ENCODE results near the gene SCOC.

Gene SCOC

GRCh38 chr4:140373328-140374129 lies at the start of gene SCOC:
TSS of gene SCOC (plus strand) at chr4:140373646. CDS start at chr4:140379171, 5,525 bp downstream.
- Histone ChIP-seq H3K36me3 (ENCODE audit: control insufficient read depth, insufficient read depth, low read length) (no peaks in the 10 kb centered on the region), H3K9ac (peak within 1 kb of the TSS; percentile 74), H3K27me3 (ENCODE audit: control insufficient read depth, insufficient read depth, low read length) (no peaks in the 10 kb centered on the region), H3K27ac (peak within 1 kb of the TSS; percentile 84), H3K79me2 (peaks cover 2% of the 10 kb centered on the region), H3K4me2 (ENCODE audit: low read length) (peak within 1 kb of the TSS; percentile 86), H3K9me3 (ENCODE audit: control insufficient read depth, low read length) (no peaks in the 10 kb centered on the region), H2AFZ (peak within 1 kb of the TSS; percentile 79), H3K4me3 (ENCODE audit: low read depth, low read length) (peak within 1 kb of the TSS; percentile 92), H3K4me1 (peaks cover 6% of the 10 kb centered on the region)
- TF ChIP-seq CTCF (IDR thresholded peaks at IDR 0.05) = no peak

- Histone ChIP-seq H3K9ac (no peak overlapping the region), H3K36me3 (ENCODE audit: control insufficient read depth, insufficient read depth, low read length) (no peaks in the 10 kb centered on the region), H3K79me2 (no peaks in the 10 kb centered on the region), H3K4me3 (ENCODE audit: low read depth, low read length) (no peak overlapping the region), H3K27ac (no peak overlapping the region), H3K4me1 (no peaks in the 10 kb centered on the region), H2AFZ (no peak overlapping the region), H3K9me3 (ENCODE audit: control insufficient read depth, low read length) (no peaks in the 10 kb centered on the region), H3K27me3 (ENCODE audit: control insufficient read depth, insufficient read depth, low read length) (no peaks in the 10 kb centered on the region), H3K4me2 (ENCODE audit: low read length) (no peak overlapping the region)
- TF ChIP-seq CTCF (IDR thresholded peaks at IDR 0.05) = peak; percentile 32
These were observed 47.0 kb upstream of the SCOC start for GRCh38 chr4:140326395-140326993.

DNA sequence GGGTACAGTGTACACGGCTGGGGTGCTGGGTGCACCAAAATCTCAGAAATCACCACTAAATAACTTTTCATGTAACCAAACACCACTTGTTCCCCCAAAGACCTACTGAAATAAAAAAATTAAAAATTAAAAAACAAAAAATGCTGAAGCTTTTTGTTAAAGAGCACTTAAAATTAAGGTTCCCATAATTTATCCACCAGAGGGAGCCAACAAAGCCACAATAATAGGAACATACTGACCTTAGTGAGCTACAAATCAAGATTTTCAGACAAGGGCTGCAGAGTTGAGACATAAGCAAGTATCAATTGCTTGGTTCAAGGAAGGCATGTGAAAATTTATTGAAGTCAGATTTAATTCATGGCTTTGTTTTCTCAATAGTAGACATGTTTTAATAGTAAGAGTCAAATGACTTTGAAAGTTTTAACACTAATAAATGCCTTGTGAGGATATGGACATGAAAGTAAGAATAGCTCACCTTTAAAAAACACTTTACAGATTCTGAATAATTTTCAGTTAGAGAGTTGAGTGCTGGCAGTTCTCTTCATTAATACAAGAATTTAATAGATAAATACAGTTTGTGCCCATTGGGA lies 43.0 kb upstream of the SCOC start:
- Histone ChIP-seq H3K9ac (no peak overlapping the region), H3K9me3 (ENCODE audit: control insufficient read depth, low read length) (no peaks in the 10 kb centered on the region), H3K36me3 (ENCODE audit: control insufficient read depth, insufficient read depth, low read length) (no peaks in the 10 kb centered on the region), H2AFZ (no peak overlapping the region), H3K4me2 (ENCODE audit: low read length) (no peak overlapping the region), H3K27me3 (ENCODE audit: control insufficient read depth, insufficient read depth, low read length) (no peaks in the 10 kb centered on the region), H3K4me3 (ENCODE audit: low read depth, low read length) (no peak overlapping the region), H3K79me2 (no peaks in the 10 kb centered on the region), H3K27ac (no peak overlapping the region), H3K4me1 (no peaks in the 10 kb centered on the region)
- TF ChIP-seq CTCF (IDR thresholded peaks at IDR 0.05) = peak; percentile 26

GRCh38 chr4:140331245-140331644 lies 42.2 kb upstream of the SCOC start:
- no peaks in the 10 kb centered on the region for H3K79me2 ChIP-seq
- no peak overlapping the region for H3K4me2 ChIP-seq (ENCODE audit: low read length)
- no peak overlapping the region for H3K27ac ChIP-seq
- no peak overlapping the region for H3K4me3 ChIP-seq (ENCODE audit: low read depth, low read length)
- H2AFZ ChIP-seq = no peak overlapping the region
- TF ChIP-seq CTCF (IDR thresholded peaks at IDR 0.05) = no peak
- H3K9me3 ChIP-seq (ENCODE audit: control insufficient read depth, low read length) = no peaks in the 10 kb centered on the region
- H3K4me1 ChIP-seq = no peaks in the 10 kb centered on the region
- H3K36me3 ChIP-seq (ENCODE audit: control insufficient read depth, insufficient read depth, low read length) = no peaks in the 10 kb centered on the region
- no peak overlapping the region for H3K9ac ChIP-seq
- H3K27me3 ChIP-seq (ENCODE audit: control insufficient read depth, insufficient read depth, low read length) = no peaks in the 10 kb centered on the region

Measured in parathyroid adenoma (tissue), 2 donors.